Right atrium auricular region (tissue), 2 donors: ENCODE results near the gene CERS6. TPM values are rescaled to one million over a fixed set of nuclear protein-coding genes. Genes with fewer than 3 reads are reported as not detected.
"Not testable (repeated sequence)": the region's sequence is repeated elsewhere in the genome, so short reads cannot be mapped to it uniquely, and the experiment has no call there.

Experiments
- DNase-seq: peaks from one replicate; pipeline ENCODE4 v3.0.0-alpha.2; 2019; ENCODE audit warnings: low spot score
- H3K27ac ChIP-seq, 2 donors: fragments of 200-600 bp; sonication (generic); 1 replicate in 1 of 2; 2 replicates in 1 of 2; pipeline ENCODE4 v1.5.1; 2016 to 2019
- H3K27me3 ChIP-seq, 2 donors: fragments of 200-600 bp; sonication (generic); one replicate each; pipeline versions ENCODE4 v1.5.1 to v1.6.0; 2017 to 2019
- H3K36me3 ChIP-seq: fragments of 200-600 bp; sonication (generic); one replicate; pipeline ENCODE4 v1.5.1; 2016
- H3K4me1 ChIP-seq, 2 donors: fragments of 200-600 bp; sonication (generic); one replicate each; pipeline versions ENCODE4 v1.5.1 to v1.6.0; 2017 to 2019
- H3K4me3 ChIP-seq, 2 donors: fragments of 200-600 bp; sonication (generic); 1 replicate in 1 of 2; 2 replicates in 1 of 2; pipeline ENCODE4 v1.5.1; 2017 to 2019; ENCODE audit warnings: mild to moderate bottlenecking in 1 of 2, moderate library complexity in 1 of 2
- H3K9me3 ChIP-seq, 2 donors: fragments of 200-600 bp; sonication (generic); one replicate each; pipeline ENCODE4 v1.5.1; 2019
- CTCF ChIP-seq, 2 donors: fragments of 200-600 bp; sonication (generic); IDR thresholded peaks; one replicate each; pipeline ENCODE4 v1.5.1; 2019; ENCODE audit warnings: antibody characterized with exemption in 2 of 2
- total RNA-seq, 2 donors: library from RNA; depleted of rRNA; stranded (reverse); fragments of >200 nt; gene quantifications; one replicate each; pipeline ENCODE4 v1.1.0, GENCODE V29; 2016

Gene CERS6
- total RNA-seq, 2 donors from 2014 or later, result 59.4 to 74.5 TPM

- Histone ChIP-seq H3K4me1 (peaks cover 0 to 3% of the 10 kb centered on the region in 2 donors), H3K27me3 (no peaks in the 10 kb centered on the region), H3K36me3 (peaks cover 8% of the 10 kb centered on the region), H3K27ac (no peak overlapping the region), H3K4me3 (no peak overlapping the region), H3K9me3 (no peaks in the 10 kb centered on the region)
- TF ChIP-seq CTCF (IDR thresholded peaks at IDR 0.05), result no peak
- DNase-seq, result no peak
Measured at GRCh38 chr2:168767258-168767657, 311.2 kb downstream of the CERS6 start.

GRCh38 chr2:168768357-168768756 lies 312.3 kb downstream of the CERS6 start:
- H3K9me3 ChIP-seq, H3K4me1 ChIP-seq, H3K27ac ChIP-seq, H3K4me3 ChIP-seq, H3K27me3 ChIP-seq, DNase-seq, H3K36me3 ChIP-seq: not testable (repeated sequence)

GRCh38 chr2:168770796-168771195 lies 314.7 kb downstream of the CERS6 start:
- no peaks in the 10 kb centered on the region for H3K27me3 ChIP-seq
- no peak overlapping the region for H3K4me3 ChIP-seq
- TF ChIP-seq CTCF (IDR thresholded peaks at IDR 0.05), result no peak
- no peaks in the 10 kb centered on the region for H3K9me3 ChIP-seq
- H3K36me3 ChIP-seq, result peaks cover 8% of the 10 kb centered on the region
- no peak for DNase-seq
- H3K4me1 ChIP-seq, result peaks cover 0 to 10% of the 10 kb centered on the region in 2 donors
- no peak overlapping the region for H3K27ac ChIP-seq

GRCh38 chr2:168772704-168773103 lies 316.6 kb downstream of the CERS6 start:
- no peak for DNase-seq
- Histone ChIP-seq H3K9me3 (no peaks in the 10 kb centered on the region), H3K27ac (no peak overlapping the region), H3K36me3 (peaks cover 8% of the 10 kb centered on the region), H3K27me3 (no peaks in the 10 kb centered on the region), H3K4me3 (no peak overlapping the region), H3K4me1 (peaks cover 0 to 10% of the 10 kb centered on the region in 2 donors)
- TF ChIP-seq CTCF (IDR thresholded peaks at IDR 0.05), result no peak

- Histone ChIP-seq H3K36me3 (peaks cover 8% of the 10 kb centered on the region), H3K27me3 (no peaks in the 10 kb centered on the region), H3K27ac (no peak overlapping the region), H3K4me1 (peaks cover 0 to 10% of the 10 kb centered on the region in 2 donors), H3K9me3 (no peaks in the 10 kb centered on the region), H3K4me3 (no peak overlapping the region)
- no peak for TF ChIP-seq CTCF (IDR thresholded peaks at IDR 0.05)
- no peak for DNase-seq
Measured at GRCh38 chr2:168773128-168773527, 317.1 kb downstream of the CERS6 start.

GRCh38 chr2:168773719-168774521 lies 317.8 kb downstream of the CERS6 start:
- no peaks in the 10 kb centered on the region for H3K9me3 ChIP-seq
- H3K4me1 ChIP-seq, result peaks cover 0 to 10% of the 10 kb centered on the region in 2 donors
- peak; percentile 51 to 85 for TF ChIP-seq CTCF (IDR thresholded peaks at IDR 0.05)
- no peak overlapping the region for H3K27ac ChIP-seq
- DNase-seq, result peak; percentile 68
- peaks cover 8% of the 10 kb centered on the region for H3K36me3 ChIP-seq
- H3K27me3 ChIP-seq, result no peaks in the 10 kb centered on the region
- H3K4me3 ChIP-seq, result no peak overlapping the region
